ENCODE measurements around the gene CDH13.

Gene CDH13

DNA sequence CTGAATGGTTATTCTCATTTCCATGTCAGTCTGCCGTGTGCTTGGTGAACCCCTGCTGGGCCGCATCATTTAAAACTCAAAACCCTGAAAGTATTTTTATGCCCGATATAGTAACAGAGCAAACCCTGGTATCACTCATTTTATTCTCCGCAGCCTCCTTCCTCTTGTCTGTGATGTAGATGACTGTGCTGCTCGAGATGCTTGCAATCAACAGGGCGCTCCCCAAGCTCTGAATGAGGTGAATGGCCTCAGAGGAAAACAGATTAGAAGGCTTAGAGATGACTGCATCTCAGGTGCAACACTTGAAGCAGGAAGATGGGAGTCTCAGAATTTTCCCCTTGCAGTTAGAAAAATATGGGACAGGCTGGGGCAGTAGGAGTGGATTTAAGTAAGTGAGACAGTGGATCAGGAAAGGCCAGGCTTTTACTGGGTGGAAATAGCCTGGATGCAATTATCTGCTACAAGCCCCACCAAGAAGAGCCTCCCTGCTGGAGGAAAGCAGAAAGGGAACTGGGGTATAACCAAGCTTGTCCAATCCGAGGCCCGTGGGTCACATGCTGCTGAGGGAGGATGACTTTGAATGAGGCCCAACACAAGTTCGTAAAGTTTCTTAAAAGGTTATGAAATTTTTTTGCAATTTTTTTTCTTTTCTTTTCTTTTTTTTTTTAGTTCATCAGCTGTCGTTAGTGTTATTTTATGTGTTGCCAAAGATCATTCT is 166.9 kb downstream of the CDH13 start:
- no peak for DNase-seq

DNA sequence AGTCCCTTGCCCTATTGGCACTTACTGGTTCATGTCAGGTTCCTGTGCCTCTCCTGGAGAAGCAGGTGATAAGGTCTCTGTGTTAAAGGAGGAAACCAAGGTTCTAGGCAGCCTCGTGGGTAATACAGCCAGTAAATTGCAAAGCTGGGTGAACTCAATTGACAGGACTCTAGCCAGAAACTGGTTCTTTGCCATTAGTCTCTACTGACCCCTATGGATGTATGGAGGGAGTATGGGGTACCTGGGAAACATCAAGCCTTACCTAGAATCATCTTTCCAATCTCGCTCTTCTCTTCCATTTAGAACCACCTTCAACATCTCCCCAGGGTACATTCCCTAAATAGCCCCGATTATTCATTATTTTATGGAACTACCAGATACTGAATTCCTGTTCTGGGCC is 169.3 kb downstream of the CDH13 start:
- DNase-seq, result no peak

DNA sequence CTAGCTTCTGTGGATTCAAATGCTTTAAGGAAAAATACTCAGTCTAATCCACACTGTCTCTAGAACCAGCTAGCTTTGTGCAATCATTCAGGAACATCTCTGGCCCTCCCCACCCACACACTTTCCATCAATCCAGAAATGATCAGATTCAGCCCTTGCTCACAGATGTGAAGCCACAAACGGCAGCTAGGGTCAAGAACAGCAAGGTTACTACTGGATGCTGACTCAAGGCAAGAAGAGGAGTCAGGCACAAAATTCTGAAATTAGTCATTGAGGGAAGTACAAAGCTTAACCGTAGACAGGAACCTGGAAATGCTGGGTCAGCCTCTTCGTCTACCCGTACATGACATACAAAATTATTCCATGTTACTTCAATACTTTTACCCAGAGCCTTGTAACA is 174.6 kb downstream of the CDH13 start:
- no peak for DNase-seq

DNA sequence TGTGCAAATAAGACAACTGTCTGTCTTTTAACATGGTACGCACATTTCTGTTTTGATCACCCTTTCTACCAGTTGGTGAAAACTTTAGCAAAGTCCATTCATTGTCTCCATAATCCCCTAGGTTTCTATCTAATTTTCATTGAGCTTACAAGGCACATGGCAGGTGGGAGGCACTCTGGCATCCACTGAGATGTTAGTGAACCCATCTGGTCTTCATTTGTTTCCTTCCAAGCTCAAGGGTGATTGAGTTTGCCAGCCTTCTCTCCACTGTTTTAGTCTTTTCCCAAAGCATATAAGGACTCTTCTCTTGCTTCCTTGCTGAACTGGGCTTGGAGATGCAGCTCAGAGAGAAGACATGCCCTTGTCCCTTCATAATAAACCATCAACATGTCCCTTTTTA is 179.1 kb downstream of the CDH13 start:
- DNase-seq, result no peak

DNA sequence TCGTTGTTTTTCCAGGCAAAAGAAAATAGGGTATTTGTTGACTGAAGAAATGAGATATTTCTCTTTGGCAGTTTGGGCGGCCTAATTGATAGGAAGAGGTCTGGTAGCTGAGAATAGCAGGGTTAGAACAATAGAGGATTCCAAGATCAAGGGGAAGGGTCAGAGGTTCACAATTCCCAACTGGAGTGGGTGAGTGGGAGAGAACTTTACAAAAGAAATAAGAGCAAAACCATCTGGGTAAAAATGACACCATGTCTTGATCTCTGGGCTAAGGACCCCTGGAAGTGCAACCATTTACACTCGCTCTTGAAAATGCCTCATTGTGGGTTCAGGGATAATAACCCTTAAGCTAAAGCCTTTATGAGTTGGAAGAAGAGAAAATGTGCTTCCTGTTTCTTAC is 180.5 kb downstream of the CDH13 start:
- DNase-seq, result no peak

DNA sequence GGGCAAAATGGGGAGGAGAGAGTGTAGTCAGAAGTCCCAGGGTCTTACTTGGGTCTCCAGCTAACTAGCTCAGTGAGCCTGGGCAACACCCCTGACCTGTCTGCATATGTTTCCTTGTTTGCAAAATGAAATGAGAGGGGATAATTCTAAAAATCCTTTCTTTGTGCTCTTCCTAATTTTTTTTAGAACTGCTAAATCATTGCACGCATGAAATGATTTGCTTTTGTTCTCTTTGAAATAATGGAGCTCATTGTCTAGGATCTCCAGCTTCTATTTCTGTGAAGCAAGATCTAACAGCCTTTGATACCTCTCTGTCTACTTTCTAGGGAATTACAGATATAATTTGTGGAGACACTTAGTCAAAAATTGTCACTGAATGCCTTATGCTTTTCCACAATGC is 181.3 kb downstream of the CDH13 start:
- DNase-seq, result no peak

DNA sequence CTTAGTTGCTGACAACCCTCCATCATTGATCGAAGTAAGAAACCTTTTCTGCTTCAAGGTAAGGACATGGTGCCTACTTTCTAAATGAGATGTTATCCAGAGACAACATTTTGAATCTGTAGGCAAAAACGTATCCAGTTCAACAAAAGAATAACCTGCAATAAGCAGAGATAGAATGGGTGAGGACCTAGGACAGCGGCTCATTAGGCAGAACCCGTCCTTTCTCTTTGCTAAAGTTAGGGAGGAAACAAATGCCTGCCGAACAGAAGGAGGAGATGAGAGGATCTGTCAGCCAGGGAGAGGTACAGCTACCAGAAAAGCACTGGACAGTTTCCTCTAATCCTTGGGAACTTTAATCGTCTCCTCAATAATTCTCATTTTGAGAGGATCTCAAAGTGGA is 183.3 kb downstream of the CDH13 start:
- no peak for DNase-seq

DNA sequence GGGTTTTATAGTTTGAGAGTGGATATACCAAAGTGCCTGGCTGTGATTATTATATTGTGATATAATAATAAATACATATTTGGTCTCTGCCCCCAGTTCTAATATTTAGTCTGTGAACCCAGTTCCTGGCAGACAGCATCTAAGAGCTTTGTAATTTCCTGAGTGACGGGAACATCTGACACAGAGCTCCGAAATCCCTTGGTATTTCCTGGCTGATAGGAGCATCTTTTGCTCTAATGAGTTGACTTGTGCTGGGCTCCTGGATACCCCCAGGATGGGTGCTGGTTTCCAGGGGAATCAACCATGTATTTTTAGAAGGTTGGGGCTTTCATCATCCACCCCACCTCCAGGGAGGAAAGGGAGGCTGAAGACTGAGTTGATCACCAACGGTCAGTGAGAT is 187.3 kb downstream of the CDH13 start:
- no peak for DNase-seq

DNA sequence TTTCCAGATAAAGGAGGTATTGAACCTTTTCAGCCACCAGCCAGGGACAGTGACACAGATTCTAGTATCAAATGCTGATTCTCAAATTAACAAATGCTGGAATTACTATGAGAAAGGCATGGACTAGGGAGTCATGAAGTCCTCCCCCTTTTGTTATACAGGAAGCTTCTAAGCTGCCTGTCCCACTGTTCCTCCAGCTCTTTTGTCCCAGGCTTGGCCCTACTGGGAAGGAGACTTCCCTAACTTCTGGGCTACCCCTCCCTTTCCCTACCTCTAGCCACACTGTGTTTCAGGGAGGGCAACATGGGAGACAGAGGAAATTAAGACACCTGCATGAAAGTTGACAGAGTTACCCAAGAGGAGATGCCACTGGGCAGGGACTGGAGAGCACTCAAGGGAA is 192.5 kb downstream of the CDH13 start:
- no peak for DNase-seq

DNA sequence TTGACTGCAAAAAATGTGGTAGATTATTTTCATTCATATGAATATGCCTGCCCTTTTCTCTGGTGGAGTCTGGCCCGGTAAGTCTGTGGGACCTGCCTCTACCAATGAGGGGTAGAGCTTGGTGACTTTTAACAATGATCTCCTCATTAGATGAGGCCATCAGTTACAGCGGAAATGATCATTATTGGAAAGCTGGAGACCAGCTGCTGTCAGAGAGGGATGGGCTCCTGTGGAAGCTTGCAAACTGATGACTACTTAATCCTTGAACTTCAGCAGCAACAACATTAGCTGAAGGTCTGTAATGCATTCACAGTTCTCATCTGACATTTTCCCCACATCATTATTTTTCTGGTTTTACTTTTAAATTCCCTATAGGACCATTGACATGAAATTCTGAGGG is 194.1 kb downstream of the CDH13 start:
- DNase-seq, result no peak

DNA sequence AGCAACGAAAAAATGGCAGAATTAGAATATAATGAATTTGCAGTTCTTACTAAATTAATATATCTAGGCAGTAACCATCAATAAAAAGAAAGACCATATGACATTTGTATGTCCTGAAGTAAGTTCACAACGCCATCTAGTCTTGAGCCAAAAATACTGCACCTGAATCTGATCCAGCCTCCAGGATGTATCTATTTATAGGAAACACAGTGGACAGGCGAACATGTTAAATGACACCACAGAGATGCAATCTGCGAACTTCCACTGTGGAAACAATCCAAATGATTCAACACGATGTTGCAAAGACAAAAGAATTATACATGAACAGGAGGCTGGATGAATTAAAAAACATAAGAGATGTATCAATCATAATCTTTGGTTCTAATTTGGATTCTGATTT is 197.6 kb downstream of the CDH13 start:
- DNase-seq, result no peak

DNA sequence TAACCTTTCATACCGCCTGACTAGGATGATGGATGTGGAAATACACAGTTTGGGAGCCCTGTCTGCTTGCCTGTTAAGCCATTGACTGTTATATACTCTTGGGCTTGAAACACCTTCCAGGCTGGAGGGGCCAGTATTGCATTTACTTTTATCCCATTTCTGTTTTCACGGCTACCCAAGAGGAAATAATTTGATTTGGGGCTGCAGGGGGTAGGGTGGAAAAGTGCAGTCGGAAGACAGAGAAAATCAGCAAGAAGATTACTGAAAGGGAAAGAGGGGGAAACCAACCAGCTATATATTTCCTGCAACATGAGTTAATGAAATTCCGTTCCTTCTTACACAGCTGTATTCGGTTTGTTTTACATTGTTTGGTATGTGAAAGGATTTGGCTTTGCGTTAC is 202.5 kb downstream of the CDH13 start:
- no peak for DNase-seq

DNA sequence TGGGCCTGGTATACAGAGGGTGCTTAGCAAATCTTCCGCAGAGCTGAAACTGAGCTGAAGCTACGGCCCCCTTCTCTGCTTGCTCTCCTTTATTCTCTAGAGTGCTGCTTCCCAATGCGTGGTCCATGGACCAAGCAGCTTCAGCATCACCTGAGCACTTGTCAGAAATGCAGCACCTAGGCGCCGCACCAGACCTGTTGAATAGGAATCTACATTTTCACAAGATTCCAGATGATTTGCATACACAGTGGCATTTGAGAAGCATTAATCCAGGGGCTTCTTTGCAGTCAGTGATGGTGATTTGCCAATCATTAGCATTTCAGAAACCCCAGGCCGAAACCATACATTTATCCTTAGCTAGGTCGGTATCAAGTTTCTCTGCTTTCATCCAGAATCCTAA is 204.2 kb downstream of the CDH13 start:
- no peak for DNase-seq

DNA sequence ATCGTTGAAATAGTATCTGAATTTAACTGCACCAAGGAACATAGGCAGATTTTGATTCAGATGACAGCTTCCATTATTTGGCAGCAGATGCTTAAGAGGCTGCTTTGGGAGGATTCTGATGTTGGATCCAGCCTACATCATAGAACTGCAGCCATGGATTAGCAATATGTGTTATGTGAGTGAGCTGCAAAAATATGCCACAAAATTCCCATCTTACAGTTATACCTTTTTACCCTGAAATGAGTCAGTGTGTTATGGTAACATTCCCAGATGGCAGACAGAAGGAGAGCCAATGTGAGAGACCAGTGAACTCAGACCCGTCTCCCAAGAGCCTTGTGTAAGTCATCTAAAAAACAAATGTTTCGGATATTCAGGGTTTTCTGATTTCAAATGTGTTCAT is 206.1 kb downstream of the CDH13 start:
- no peak for DNase-seq

DNA sequence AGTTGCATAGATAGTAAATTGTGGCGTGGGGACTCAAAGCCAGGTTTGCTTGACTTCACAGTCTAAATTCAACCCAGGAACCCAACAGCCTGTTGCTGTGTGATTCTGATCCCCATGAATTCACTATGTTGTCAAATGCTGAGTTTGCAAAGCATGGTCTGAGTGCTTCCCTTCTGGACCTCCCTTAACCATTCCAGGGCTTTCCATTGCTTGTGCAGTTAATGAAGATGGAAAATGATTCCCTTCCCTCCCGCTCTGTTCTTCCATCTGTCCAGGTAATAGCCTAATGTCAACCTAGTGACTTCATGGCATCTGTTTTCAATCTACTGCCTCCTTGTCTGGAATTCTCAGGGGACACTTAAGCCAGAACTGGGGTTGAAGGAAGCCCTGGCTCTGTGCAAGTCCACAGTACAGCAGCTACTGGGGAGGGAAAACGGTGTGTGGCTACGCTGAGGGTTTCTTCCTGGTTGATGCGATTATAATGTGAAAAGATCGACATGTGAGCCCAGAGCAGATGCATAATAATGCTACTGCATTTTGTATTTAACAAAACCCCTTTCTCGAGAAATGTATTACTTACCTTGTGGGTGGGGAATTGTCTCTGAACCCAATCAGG is 206.7 kb downstream of the CDH13 start:
- DNase-seq, result no peak

DNA sequence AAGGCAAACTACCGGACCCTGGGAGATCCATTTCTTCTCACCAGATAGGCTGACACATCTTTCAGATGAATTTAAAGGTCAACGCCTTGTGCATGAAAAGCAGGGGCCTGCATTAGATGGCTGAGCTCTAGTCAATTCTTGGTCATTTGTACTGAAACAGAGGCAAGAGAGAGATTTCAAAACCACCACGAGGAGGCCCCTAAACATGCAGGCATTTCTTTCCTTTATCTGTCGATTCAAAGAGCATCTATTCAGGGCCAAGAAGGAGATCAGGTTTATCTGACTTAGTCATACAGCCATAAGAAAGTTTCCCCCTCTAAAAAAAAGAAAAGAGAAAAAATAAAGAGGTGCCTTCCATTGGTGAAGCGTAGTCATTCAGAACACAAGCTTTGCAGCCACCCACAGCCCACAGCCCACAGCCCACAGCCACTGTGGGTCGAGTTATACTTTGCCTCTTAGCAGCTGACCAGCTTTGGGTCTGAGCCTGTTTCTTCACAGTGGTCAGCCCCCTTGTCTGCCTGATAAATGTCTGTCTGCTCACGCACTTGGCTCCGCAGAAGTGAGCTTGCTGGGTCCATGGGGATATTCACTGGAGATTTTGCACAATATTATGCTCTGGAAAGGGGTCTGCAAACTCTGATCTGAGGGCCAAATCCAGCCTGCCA is 207.5 kb downstream of the CDH13 start:
- no peak for DNase-seq

DNA sequence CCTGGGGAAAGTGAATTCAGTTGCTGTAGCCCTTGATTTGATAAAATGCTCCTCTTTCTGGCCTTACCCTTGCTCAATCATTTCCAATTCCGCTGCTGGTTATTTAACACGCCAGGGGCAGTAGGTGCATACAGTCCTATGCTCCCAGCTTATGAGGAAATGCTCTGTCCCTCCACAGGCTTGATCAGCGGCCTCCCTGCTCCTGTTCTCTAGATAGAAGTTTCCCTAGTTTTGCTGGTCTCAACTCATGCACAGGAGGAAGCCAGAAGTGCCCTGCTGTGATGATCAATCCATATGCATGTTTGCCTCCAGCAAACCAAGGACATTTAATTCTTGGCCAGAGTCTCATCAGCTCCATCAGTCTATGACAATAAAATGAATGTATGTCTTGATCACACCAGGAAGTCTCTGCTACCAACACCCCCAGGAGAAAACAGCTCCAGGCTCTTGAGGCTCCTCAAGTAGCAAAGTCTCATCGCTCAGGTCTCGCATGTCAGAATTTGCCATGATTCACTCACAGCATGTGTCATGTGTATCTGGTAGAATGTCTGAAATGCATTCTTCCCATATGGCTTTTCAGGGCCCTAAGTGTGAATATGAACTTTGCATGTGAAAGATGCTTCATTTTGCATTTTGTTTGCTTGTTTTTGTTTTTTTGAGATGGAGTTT is 208.9 kb downstream of the CDH13 start:
- no peak for DNase-seq

DNA sequence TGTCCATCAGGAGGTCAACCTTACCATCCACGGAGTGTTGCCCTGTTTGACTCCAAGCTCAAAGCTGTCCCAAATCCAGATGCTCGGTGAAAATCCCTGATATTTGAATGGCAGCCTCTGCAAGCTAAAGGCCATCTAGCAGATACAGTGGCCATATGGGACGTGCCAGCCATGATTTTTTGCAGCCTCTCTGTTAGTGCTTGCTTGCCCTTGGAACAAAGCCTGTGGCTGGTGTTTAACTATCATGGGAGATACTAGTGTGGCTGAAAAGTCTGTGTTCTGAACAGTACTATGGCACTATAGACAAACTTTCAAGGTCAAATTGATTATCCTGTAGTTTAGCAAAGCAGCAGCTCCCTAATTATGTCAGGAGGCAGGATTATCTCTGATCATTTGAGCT is 214.3 kb downstream of the CDH13 start:
- no peak for DNase-seq

DNA sequence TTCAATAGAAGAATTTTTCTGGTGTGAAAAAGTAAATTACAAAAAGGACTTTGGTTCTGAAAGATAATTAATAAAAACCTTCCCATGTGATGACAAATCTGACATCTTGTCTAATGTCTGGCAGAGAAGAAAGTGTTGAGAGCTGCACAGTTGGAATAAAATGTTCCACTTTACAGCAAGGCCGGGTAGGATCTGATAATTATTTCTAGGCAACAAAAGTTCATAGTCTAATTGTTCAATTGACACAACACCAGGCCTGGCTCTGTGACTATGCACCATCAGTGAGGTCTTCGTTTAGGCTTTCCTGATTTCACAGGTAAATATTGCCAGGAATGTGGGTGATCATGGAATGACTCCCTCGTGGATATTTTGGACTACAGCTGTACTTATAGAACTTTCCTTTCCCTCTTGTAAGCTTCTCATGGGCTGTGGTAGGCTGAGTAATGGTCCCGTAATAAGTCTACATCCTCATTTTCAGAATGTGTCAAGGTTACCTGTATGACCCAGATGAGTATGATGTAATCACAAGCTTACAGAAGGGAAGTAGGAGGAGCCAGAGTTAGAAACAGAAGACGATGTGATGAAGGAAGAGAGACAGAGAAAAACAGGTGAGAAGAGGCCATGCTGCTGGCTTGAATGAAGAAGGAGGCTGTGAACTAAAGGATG is 217.0 kb downstream of the CDH13 start:
- no peak for DNase-seq

DNA sequence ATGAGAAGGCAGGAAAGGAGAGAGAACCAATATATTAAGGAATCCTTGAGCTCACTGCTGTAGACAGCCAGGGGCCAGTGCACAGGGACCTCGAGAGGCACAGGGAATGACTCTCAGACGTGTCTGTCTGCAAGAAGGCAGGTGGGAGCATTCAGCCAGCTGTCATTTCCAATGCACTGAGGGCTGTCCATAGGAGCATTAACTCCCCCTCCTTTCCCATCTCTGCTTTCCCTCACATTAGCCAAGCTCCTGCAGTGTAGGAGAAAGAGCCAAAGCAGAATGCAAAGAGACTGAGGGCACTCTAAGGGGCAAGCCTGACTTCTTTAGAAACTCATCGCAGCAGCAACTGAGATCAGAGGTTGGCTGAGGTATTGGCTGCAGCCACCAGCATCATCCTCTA is 218.3 kb downstream of the CDH13 start:
- DNase-seq, result no peak

DNA sequence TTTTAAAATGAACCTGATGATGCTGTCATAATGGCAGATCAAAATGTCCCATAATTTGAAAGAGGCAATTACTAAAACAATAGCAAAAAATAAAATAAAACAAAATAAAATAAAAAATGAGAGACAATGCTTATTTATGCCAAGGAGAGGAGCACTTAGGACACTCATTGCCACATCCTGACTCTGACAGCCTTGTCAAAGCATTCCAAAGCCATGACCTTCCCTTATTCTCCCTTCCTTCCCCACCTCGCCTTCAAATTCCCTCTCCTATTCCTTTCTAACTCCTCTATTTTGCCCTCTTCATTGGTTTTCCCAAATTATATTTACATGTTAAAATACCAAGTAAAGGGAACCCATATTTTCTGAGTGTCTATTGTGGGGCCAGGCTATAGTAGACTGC is 220.0 kb downstream of the CDH13 start:
- no peak for DNase-seq

DNA sequence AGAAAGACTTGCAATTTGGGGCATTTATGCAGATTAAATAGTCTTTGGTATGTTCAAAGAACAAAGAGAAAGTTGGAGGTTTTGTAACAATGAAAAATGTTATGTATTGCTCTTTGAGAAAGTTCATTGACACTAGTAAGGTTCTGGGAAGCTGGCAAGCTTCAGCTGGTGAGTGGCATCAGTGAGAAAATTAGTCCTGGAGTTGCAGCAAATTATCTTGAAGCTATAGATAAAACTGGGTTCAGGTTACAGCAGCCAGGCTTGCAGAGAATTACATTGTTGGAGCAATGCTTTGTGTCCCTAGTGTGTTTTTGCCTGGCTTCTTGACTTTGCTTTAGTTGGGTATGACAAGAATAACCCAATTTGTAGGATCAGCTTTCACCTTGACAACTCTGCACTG is 221.2 kb downstream of the CDH13 start:
- DNase-seq, result no peak

DNA sequence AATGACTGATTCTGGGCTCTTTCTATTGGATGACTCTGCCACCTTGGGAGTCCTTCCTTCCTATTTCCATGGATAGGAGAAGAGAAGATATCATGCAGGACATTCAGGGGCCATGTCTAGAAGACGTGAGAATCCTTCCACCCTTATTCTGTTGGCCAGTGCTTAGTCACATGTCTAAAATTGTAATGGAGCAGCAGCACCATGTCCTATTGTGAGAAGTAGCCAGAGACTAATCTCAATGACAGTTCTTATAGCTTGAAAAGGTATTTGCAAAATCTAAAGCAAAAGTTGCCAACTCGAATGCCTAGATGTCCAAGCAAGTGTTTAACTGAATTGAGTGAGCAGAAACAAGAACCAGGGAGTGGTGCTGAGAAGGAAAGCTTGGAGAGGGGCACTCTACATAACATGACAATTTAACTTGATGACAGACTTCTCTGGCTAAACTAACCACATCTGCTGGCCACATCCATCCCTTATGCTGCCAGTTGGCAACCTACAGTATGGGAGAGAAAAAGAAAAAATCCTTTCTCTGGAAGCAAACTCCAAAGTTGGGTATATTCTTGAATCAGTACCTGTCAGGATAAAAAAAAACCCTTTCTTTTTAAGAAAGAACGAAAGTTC is 225.7 kb downstream of the CDH13 start:
- DNase-seq, result no peak

Data from activated effector memory CD4-positive, alpha-beta T cell treated with Interleukin-2 at 50 U/mL for 16 hours (primary cell).